GM12874 (cell line): ENCODE results near the gene CCNY.

Experiments
- TF ChIP-seq, protein P1 (sequence below): IDR thresholded peaks from 2 replicates; pipeline ENCODE4 v1.5.1; 2011; ENCODE audit warnings: low read depth, mild to moderate bottlenecking, control low read depth, low read length, moderate library complexity; ENCODE audit not compliant: insufficient read depth

CCNY gene

DNA sequence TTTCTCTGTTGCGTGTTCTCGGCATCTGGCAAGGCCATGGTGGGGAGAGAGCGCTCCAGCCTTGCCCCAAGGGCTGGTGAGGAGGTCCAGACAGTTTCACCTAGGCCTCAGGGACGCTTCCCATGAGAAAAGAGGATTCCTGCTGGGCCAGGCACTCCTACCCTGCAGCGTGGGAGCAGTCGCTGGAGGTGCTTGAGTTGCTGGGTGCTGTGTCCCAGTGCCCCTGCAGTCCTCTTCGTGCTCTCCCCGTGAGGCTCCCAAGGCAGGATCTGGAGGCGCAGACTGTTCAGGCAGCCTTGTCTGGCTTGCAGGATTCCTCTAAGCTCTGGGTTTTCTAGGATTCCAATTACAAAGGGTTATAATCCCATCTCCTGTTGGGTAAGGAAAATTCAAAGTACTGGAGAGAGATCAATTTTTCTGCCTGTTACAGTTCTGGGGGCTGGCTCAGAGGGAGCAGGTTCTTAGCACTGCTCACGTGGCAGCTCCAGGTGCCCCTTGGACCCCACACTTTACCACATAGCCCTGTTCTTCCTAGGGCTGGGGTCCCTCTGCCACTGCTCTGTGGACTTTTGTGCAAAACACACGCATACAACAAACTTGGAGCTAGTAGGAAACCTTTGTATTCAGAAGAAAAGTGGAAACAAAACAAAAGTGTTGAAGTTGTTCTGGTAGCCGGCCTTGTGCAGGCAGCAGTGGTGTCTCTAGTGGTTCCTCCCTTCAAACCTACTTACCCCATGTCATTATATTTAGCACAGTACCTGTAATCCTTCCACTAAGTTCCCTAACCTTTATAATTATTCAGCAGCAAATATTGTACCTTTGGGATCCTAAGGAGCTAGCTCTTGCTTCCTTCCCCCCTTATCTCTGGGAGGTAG is 60.5 kb downstream of the CCNY start:
- TF ChIP-seq, protein P1, sequence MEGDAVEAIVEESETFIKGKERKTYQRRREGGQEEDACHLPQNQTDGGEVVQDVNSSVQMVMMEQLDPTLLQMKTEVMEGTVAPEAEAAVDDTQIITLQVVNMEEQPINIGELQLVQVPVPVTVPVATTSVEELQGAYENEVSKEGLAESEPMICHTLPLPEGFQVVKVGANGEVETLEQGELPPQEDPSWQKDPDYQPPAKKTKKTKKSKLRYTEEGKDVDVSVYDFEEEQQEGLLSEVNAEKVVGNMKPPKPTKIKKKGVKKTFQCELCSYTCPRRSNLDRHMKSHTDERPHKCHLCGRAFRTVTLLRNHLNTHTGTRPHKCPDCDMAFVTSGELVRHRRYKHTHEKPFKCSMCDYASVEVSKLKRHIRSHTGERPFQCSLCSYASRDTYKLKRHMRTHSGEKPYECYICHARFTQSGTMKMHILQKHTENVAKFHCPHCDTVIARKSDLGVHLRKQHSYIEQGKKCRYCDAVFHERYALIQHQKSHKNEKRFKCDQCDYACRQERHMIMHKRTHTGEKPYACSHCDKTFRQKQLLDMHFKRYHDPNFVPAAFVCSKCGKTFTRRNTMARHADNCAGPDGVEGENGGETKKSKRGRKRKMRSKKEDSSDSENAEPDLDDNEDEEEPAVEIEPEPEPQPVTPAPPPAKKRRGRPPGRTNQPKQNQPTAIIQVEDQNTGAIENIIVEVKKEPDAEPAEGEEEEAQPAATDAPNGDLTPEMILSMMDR, result no peak

DNA sequence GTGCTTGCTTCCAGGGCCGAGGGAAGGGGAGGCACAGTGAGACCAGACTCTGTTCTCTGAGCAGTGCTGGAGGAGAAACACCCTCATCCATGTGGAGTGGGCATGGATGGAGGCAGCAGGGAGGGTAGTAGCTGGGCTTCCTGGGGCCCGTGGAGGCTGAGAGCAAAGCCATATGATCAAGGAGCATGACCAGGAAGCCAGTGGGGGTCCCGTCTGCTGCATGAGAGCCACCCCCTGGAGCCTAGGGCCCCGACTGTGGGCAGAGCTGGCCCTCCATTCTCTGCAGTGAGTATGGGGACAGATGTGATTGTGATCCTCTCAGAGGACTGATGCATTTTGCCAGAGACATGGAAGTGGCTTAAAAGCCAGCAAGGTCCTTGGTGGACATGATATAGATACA is 61.6 kb downstream of the CCNY start:
- TF ChIP-seq, protein P1, result no peak

DNA sequence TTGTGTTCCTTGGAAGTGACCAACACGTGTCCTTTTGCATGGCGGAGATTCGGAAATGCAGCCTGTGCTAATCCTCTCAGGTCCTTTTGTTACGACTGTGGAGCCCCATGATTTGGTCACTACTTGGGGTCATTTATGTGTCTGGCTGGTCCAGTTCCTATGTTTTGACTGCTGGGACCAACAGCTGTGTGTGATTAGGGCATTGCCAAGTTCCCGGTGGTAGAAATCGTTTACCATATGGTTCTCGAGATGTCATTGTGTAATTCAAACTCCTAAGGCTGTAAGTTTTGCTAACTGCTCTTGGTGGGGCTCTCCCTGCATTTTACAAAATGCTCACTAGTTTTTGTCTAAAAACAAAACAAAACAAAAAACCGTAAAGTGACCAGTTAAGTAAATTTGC is 62.0 kb downstream of the CCNY start:
- TF ChIP-seq, protein P1, result no peak

DNA sequence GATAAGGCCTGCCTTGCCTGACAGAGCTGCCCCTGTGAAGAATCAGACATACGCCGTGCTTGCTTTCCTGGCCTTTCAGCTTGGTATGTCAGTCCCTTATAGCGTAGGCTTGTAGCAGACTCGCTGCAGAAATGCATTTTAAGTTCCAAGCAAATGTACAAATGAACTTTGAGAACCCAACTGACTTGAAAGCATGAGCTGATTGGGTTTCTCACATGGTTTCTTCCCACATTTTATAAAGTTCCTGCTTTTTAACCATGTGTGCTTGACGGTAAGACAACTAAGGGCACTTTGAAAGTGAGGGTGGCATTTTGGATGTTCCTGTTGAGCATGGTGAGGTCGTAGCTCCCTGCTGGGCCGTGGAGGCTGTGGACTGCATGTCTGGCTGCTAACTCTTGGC is 62.6 kb downstream of the CCNY start:
- TF ChIP-seq, protein P1, result no peak

DNA sequence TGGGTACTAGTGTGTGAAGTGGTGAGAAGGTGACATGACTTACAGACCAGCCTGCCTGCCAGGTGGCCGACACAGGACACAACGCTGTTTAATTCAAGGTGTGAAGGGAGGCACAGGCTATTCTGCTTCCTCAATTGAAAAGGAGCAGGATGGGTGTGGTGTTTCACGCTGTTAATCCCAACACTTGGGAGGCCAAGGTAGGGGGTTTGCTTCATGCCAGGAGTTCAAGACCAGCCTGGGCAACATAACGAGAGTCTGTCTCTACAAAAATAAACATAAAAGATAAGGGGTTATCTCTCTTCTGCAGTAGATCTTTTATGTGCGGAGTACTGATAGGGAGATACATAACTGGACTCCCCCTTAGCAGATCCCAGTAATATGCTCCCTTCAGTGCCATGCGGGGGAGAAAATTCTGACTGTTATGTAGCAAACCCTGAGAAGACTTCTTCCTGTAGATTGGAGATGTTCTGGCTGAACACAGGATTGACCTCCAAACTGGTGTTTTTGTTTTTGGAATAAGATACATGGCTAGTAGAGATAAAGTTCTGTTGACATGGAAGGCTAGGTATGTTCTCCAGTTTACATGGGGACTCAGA is 63.2 kb downstream of the CCNY start:
- TF ChIP-seq, protein P1, result no peak

DNA sequence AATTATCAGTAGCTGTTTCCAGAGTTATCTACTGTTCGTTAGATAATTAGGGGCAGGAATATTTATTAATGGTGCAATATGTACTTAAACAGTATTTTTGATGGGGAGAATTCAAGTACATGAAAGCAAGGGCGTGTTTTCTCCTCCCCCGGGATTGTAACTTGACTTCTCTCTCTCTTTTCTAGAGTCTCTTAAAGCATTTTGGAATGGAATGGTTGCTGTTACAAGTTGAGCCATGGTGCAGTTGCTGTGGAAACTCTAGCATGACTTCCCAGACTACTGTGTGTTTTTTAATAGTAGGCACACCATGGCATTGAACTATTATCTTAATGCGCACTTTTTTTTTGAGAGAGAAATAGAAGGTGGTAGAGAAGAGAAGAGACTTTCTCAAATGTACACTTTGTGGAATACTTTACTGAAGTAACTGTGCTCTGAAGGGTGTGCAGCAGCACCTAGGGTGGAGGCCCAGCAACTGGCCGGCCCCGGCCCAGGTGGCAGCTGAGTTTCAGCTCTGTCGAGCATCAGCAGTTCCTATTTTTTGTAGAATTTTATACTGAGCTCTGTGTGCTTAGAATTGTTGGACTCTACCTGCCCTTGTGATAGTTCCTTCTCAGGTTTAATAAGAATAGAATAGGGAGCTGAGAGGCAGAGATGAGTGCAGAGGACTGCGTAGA is 64.4 kb downstream of the CCNY start:
- TF ChIP-seq, protein P1, result no peak

DNA sequence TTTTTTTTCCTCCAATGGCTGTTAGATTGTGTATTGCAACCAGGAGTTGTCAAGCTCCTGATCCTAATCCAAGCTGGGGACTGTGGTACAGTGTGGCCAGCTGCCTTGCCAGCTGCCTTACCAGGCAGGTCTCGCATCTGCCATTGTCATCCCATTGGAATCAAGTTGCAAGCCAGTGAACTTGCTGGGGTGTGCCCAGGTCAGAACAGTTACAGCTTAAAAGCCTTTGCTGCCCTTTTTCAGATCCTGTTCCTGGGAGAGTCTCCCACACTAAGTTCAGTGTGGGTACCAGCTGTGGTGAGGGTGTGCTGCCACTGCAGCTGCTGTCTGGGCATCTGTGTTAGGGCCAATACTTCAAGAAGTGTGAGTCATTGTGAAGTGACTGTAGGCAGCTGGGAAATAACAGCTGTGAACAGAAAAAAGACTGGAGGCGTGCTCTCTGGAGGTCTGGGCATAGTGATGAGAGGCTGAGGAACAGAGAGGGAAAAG is 72.8 kb downstream of the CCNY start:
- TF ChIP-seq, protein P1, result no peak
